NB4 (cell line): ENCODE measurements around the gene NUP62.

ENCODE experiments used
- DNase-seq: peaks from one replicate; pipeline ENCODE4 v3.0.0; 2010; ENCODE audit warnings: low read depth
- H3K4me3 ChIP-seq: one replicate; pipeline ENCODE4 v1.5.1; 2011; ENCODE audit warnings: mild to moderate bottlenecking, low read depth, low read length, moderate library complexity
- CTCF ChIP-seq: IDR thresholded peaks from one replicate; pipeline ENCODE4 v1.5.1; 2012; ENCODE audit warnings: low read depth, low read length
- MAX ChIP-seq: IDR thresholded peaks from 2 replicates; pipeline ENCODE4 v1.6.1; 2011; ENCODE audit warnings: low read depth, low read length
- MYC ChIP-seq: IDR thresholded peaks from 2 replicates; pipeline ENCODE4 v1.6.1; 2011; ENCODE audit warnings: low read depth, low read length
- POLR2A ChIP-seq: IDR thresholded peaks from 2 replicates; pipeline ENCODE4 v1.6.1; 2011; ENCODE audit warnings: mild to moderate bottlenecking; ENCODE audit not compliant: insufficient read length; ENCODE audit errors: extremely low read depth

The NUP62 gene

GRCh38 chr19:49924004-49924880 is 5.1 kb downstream of the NUP62 start:
- DNase-seq: no peak
- no peak overlapping the region for H3K4me3 ChIP-seq
- no peak for TF ChIP-seq CTCF
- no peak for TF ChIP-seq MAX
- TF ChIP-seq POLR2A: no peak
- no peak for TF ChIP-seq MYC

GRCh38 chr19:49923055-49924003 is 6.0 kb downstream of the NUP62 start:
- no peak for TF ChIP-seq MAX
- no peak for TF ChIP-seq CTCF
- H3K4me3 ChIP-seq: no peak overlapping the region
- no peak for DNase-seq

GRCh38 chr19:49921871-49922795 is 7.2 kb downstream of the NUP62 start:
- peak; percentile 72 for DNase-seq
- TF ChIP-seq MAX (no peak), POLR2A (peak; percentile 10), CTCF (no peak), MYC (no peak)
- no peak overlapping the region for H3K4me3 ChIP-seq

- TF ChIP-seq CTCF (no peak), POLR2A (no peak), MYC (no peak), MAX (no peak)
- DNase-seq: no peak
- H3K4me3 ChIP-seq: no peak overlapping the region
Measured at GRCh38 chr19:49920624-49921363, 8.5 kb downstream of the NUP62 start.

- no peak for DNase-seq
- H3K4me3 ChIP-seq: no peak overlapping the region
- TF ChIP-seq MYC (no peak), MAX (no peak), POLR2A (no peak), CTCF (no peak)
Measured at GRCh38 chr19:49918089-49918488, 11.2 kb downstream of the NUP62 start.
